BJ (cell line): ENCODE results near the gene NAMPT. TPM values are rescaled to one million over a fixed set of nuclear protein-coding genes. Genes with fewer than 3 reads are reported as not detected.

Experiments used
- CTCF ChIA-PET: fragments of 350-600 bp; formaldehyde crosslinking; extraction: SDS; loops from one replicate; lab custom pipeline; 2021; ENCODE audit warnings: antibody characterized with exemption, inconsistent platforms; lab: Yijun Ruan, JAX
- POLR2A ChIA-PET: fragments of 300-600 bp; sonication (Branson Sonifier 250); formaldehyde crosslinking; extraction: SDS; loops from one replicate; lab custom pipeline; 2021; ENCODE audit warnings: antibody characterized with exemption; lab: Charles Lee
- DNase-seq: peaks from one replicate; pipeline ENCODE4 v3.0.0-alpha.2; 2011; ENCODE audit warnings: low read depth
- H3K27me3 ChIP-seq: 2 replicates; pipeline ENCODE4 v1.6.0; 2011; ENCODE audit warnings: low read length; ENCODE audit not compliant: control insufficient read depth, insufficient read depth
- H3K36me3 ChIP-seq: 2 replicates; pipeline ENCODE4 v1.5.1; 2011; ENCODE audit warnings: low read length; ENCODE audit not compliant: control insufficient read depth, insufficient read depth
- H3K4me3 ChIP-seq: 2 replicates; pipeline ENCODE4 v1.5.1; 2011; ENCODE audit warnings: low read depth, mild to moderate bottlenecking, control low read depth, low read length
- CTCF ChIP-seq: IDR thresholded peaks from 2 replicates; pipeline ENCODE4 v1.5.1; 2011; ENCODE audit warnings: low read depth, mild to moderate bottlenecking, control low read depth, inconsistent platforms, low read length, moderate library complexity; ENCODE audit not compliant: insufficient read depth
- polyA plus RNA-seq: library from polyadenylated mRNA; depleted of rRNA; stranded (reverse); fragments of >200 nt; gene quantifications from 2 replicates; pipeline ENCODE4 v1.2.3, GENCODE V29; 2011

Gene NAMPT
- polyA plus RNA-seq, 1 experiment, result 29.9 TPM

- no peak for DNase-seq
- no peak for TF ChIP-seq CTCF
- ChIA-PET POLR2A (no interaction called here), CTCF (interaction anchor here (0.8 kb wide), 1 partner anchor 112 kb away, joined by 4 read pairs; no protein-coding TSS in a partner anchor)
- Histone ChIP-seq H3K27me3 (no peaks in the 10 kb centered on the region), H3K36me3 (no peaks in the 10 kb centered on the region), H3K4me3 (no peak overlapping the region)
Observed at GRCh38 chr7:106287786-106288185, 3.0 kb upstream of the NAMPT start.

DNA sequence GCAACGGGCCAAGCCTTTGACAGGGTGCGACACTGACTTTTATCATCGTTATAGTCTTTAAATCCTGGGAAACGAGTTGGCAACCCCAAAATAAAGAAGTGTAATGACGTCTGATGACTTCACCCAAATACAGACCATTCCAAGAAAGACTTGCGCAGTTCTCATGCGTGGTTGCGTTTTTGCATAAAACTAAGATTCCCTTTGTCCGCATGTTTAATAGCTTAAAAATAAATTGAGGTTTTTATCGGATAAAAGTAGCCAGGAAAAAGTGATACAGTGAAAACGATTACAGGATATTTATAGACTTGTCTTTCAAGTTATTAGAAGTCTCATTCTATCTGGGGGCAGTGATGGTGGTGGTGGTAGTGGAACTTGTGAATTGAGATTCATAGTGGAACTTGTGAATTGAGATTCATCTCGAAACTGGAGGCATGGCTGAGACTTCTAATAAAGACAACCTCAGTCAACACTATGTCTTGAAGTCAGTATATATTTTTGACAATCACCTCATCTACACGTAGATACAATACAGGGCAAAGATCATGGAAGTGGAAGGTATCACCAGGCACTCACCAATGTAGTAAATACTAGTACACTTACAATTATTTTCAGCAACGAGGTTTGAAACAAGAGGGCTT is 1.2 kb upstream of the NAMPT start:
- ChIA-PET POLR2A (interaction anchor here (0.9 kb wide), 1 partner anchor 372 kb away, joined by 3 read pairs; no protein-coding TSS in a partner anchor), CTCF (interaction anchor here (0.7 to 1.9 kb wide), 5 partner anchors 25 to 801 kb away, joined by 3 to 11 read pairs (median 4); no protein-coding TSS in a partner anchor)
- Histone ChIP-seq H3K4me3 (peak overlapping the region; percentile 71), H3K27me3 (no peaks in the 10 kb centered on the region), H3K36me3 (no peaks in the 10 kb centered on the region)
- TF ChIP-seq CTCF, result no peak
- no peak for DNase-seq

- Histone ChIP-seq H3K4me3 (peak overlapping the region; percentile 71), H3K27me3 (no peaks in the 10 kb centered on the region), H3K36me3 (no peaks in the 10 kb centered on the region)
- TF ChIP-seq CTCF, result no peak
- DNase-seq, result peak; percentile 91
- ChIA-PET POLR2A (interaction anchor here (0.6 to 1.0 kb wide), 4 partner anchors 16 to 373 kb away, joined by 3 to 4 read pairs (median 3); no protein-coding TSS in a partner anchor), CTCF (interaction anchor here (0.6 to 1.9 kb wide), 9 partner anchors 9 to 801 kb away, joined by 3 to 11 read pairs (median 4); no protein-coding TSS in a partner anchor)
Observed at GRCh38 chr7:106285051-106285854, 470 bp upstream of the NAMPT start.

DNA sequence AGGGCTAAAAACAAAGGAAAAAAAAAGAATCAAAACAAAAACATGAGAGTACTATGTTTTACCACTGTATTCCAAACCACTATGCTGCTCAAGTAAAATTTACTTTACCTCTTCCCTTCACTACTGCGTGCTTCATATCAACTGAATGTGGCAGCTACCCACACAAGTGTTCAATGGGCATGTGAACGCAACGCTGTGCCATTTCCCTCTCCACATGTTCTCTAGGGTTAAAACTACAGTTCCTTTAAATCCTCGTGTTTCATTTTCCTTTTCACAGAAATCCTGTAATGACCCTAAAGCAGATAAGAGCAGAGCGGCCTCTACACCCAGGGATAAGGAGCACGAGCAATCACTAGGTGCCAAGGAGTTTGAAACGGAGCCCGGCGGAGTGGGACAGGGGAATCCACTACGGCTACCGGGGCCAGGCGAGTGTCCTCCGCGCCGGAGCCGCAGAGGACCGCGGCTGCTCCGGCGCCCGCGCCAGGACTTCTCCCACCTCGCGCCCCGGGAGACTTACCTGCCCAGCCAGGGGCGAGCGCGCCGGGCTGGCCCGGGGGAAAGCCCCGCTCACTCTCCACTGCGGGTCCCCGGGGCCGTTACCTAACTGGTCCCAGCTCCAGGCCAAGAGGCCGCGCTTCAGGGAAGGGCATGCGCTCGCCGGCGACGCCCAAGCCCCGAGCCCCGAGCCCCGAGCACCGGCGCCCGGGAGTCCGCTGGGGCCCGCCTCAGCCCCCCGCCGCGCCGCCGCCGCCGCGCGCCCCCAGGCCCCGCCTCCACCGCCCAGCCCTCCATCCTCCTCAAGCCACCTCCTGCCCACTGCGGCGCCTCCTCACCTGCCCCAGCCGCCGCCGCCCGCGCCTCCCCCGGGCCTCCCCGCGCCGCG is 711 bp downstream of the NAMPT start:
- no peak for DNase-seq
- no peaks in the 10 kb centered on the region for H3K36me3 ChIP-seq
- no peaks in the 10 kb centered on the region for H3K27me3 ChIP-seq
- CTCF ChIA-PET, result interaction anchor here (0.6 to 1.9 kb wide), 6 partner anchors 9 to 375 kb away, joined by 3 to 11 read pairs (median 4); no protein-coding TSS in a partner anchor
- POLR2A ChIA-PET, result interaction anchor here (1.0 kb wide), 1 partner anchor 14 kb away, joined by 3 read pairs; no protein-coding TSS in a partner anchor
- no peak for TF ChIP-seq CTCF
- peak overlapping the region; percentile 71 for H3K4me3 ChIP-seq
